ENCODE data around the gene MEGF11. TPM values are rescaled to one million over a fixed set of nuclear protein-coding genes. Genes with fewer than 3 reads are reported as not detected.

The MEGF11 gene
- total and polyA plus RNA-seq, 2 donors (not counting 1 experiment from before 2014, with no cell fraction given): under 0.01 TPM; not detected in 1

DNA sequence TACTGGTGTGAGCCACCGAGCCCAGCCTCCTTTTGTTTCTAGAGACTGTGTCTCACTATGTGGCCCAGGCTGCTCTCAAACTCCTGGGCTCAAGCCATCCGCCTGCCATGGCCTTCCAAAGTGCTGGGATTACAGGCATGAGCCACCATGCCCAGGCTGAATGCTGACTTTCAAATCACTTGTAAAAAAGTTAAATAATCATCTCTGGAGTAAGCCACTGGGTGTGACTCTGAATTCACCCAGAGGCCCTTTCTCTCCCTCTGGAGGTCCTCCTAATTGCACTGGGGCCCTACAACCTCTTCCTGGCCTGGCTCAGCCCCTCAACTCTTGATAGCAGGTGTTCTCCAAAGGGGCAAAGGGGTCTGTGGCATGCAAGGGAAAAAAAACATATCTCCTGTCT is 54.8 kb downstream of the MEGF11 start:
- Histone ChIP-seq H4K20me1 (ENCODE audit: control insufficient read depth, extremely low read depth, insufficient read depth, low read length) (no peaks in the 10 kb centered on the region), H3K9me3 (ENCODE audit: control insufficient read depth, insufficient read depth, low read depth, low read length) (no peaks in the 10 kb centered on the region), H3K27ac (ENCODE audit: insufficient read depth, low read length) (no peak overlapping the region), H3K36me3 (ENCODE audit: control insufficient read depth, insufficient read depth, low read length) (no peaks in the 10 kb centered on the region), H3K4me3 (replicated peaks in 1 of 4; ENCODE audit: control extremely low read depth in 1 of 4, insufficient read depth in 1 of 4, low read depth in 3 of 4, low read length in 4 of 4) (no peak overlapping the region), H3K79me2 (ENCODE audit: control insufficient read depth, insufficient read depth, low read length) (no peaks in the 10 kb centered on the region), H3K4me1 (ENCODE audit: control insufficient read depth, extremely low read depth, insufficient read depth, low read length) (no peaks in the 10 kb centered on the region), H3K4me2 (ENCODE audit: extremely low read depth, insufficient read depth, low read length) (no peak overlapping the region), H3K9ac (ENCODE audit: insufficient read depth, low read length) (no peak overlapping the region), H3K27me3 (ENCODE audit: control insufficient read depth, insufficient read depth, low read length) (no peaks in the 10 kb centered on the region), H2AFZ (ENCODE audit: low read length) (no peak overlapping the region)
- no peak for DNase-seq (ENCODE audit: low read depth in 2 of 2)
- TF ChIP-seq EZH2 (IDR thresholded peaks at IDR 0.05; ENCODE audit: low read length, missing control alignments): no peak
- TF ChIP-seq, protein P1, sequence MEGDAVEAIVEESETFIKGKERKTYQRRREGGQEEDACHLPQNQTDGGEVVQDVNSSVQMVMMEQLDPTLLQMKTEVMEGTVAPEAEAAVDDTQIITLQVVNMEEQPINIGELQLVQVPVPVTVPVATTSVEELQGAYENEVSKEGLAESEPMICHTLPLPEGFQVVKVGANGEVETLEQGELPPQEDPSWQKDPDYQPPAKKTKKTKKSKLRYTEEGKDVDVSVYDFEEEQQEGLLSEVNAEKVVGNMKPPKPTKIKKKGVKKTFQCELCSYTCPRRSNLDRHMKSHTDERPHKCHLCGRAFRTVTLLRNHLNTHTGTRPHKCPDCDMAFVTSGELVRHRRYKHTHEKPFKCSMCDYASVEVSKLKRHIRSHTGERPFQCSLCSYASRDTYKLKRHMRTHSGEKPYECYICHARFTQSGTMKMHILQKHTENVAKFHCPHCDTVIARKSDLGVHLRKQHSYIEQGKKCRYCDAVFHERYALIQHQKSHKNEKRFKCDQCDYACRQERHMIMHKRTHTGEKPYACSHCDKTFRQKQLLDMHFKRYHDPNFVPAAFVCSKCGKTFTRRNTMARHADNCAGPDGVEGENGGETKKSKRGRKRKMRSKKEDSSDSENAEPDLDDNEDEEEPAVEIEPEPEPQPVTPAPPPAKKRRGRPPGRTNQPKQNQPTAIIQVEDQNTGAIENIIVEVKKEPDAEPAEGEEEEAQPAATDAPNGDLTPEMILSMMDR (conservative IDR thresholded peaks at IDR 0.05 in 1 of 2, IDR thresholded peaks at IDR 0.05 in 1 of 2; ENCODE audit: low read depth in 1 of 2, low read length in 2 of 2): no peak

DNA sequence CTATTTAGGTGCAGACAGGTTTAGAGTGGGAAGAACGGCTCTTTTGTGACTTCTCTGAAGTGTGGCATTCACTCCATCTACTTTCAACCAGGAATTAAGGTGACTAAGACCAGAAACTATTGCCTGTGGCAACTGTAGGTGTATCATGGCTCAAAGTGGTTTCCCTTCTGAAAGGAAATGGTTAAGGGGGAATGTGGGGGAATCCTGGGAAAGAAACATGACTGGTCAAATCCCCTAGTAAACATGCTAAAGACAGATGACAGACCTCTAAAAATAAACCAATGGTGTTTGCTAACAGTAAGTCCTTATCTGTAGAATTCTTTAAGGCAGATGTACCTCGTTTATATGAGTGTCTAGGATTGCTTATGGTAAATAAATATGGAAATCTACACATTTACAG is 56.9 kb downstream of the MEGF11 start:
- H3K27ac ChIP-seq (ENCODE audit: insufficient read depth, low read length): no peak overlapping the region
- DNase-seq (ENCODE audit: low read depth in 2 of 2): peak in 1 of 2 donors; percentile 71
- H3K9me3 ChIP-seq (ENCODE audit: control insufficient read depth, insufficient read depth, low read depth, low read length): no peaks in the 10 kb centered on the region
- no peaks in the 10 kb centered on the region for H3K79me2 ChIP-seq (ENCODE audit: control insufficient read depth, insufficient read depth, low read length)
- no peaks in the 10 kb centered on the region for H3K27me3 ChIP-seq (ENCODE audit: control insufficient read depth, insufficient read depth, low read length)
- H3K4me1 ChIP-seq (ENCODE audit: control insufficient read depth, extremely low read depth, insufficient read depth, low read length): no peaks in the 10 kb centered on the region
- no peaks in the 10 kb centered on the region for H3K36me3 ChIP-seq (ENCODE audit: control insufficient read depth, insufficient read depth, low read length)
- H3K4me3 ChIP-seq (replicated peaks in 1 of 4; ENCODE audit: control extremely low read depth in 1 of 4, insufficient read depth in 1 of 4, low read depth in 3 of 4, low read length in 4 of 4): no peak overlapping the region
- H2AFZ ChIP-seq (ENCODE audit: low read length): no peak overlapping the region
- no peak overlapping the region for H3K4me2 ChIP-seq (ENCODE audit: extremely low read depth, insufficient read depth, low read length)
- no peak overlapping the region for H3K9ac ChIP-seq (ENCODE audit: insufficient read depth, low read length)
- TF ChIP-seq, protein P1 (conservative IDR thresholded peaks at IDR 0.05 in 1 of 2, IDR thresholded peaks at IDR 0.05 in 1 of 2; ENCODE audit: low read depth in 1 of 2, low read length in 2 of 2): no peak
- no peak for TF ChIP-seq EZH2 (IDR thresholded peaks at IDR 0.05; ENCODE audit: low read length, missing control alignments)
- no peaks in the 10 kb centered on the region for H4K20me1 ChIP-seq (ENCODE audit: control insufficient read depth, extremely low read depth, insufficient read depth, low read length)

DNA sequence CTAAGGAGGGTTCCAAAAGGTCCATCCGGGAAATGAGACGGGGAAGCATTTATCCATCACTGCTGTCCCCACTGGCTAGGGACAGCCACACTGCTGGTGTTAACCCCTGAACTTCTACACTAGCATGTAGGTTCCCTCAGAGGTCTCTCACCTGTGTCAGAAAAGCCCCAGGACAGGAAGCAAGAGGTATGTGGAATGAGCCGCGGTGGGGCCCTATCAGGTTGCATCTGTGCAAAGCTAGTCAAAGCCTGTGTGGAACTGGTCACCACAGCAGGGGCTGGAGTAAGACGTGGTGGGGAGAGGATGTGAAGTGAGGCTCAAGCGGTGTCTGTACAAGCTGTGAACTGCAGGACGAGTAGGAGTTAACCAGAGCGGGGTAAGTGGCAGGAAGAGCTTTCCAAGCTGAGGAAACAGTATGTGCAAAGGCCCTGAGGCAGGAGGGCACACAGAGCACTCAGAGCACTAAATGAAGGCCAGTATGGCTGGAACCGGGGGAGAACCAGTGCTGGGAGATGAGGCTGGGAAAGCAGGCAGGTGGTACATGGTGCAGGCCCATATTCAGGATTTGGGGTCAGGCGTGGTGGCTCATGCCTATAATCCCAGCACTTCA is 57.8 kb downstream of the MEGF11 start:
- TF ChIP-seq, protein P1 (conservative IDR thresholded peaks at IDR 0.05 in 1 of 2, IDR thresholded peaks at IDR 0.05 in 1 of 2; ENCODE audit: low read depth in 1 of 2, low read length in 2 of 2): no peak
- no peak for TF ChIP-seq EZH2 (IDR thresholded peaks at IDR 0.05; ENCODE audit: low read length, missing control alignments)
- no peaks in the 10 kb centered on the region for H3K4me1 ChIP-seq (ENCODE audit: control insufficient read depth, extremely low read depth, insufficient read depth, low read length)
- DNase-seq (ENCODE audit: low read depth in 2 of 2): no peak

More for the DNA sequence above, 57.8 kb downstream of the MEGF11 start:
- no peak overlapping the region for H3K4me3 ChIP-seq (replicated peaks in 1 of 4; ENCODE audit: control extremely low read depth in 1 of 4, insufficient read depth in 1 of 4, low read depth in 3 of 4, low read length in 4 of 4)
- H3K27me3 ChIP-seq (ENCODE audit: control insufficient read depth, insufficient read depth, low read length): peaks cover 1% of the 10 kb centered on the region
- H4K20me1 ChIP-seq (ENCODE audit: control insufficient read depth, extremely low read depth, insufficient read depth, low read length): no peaks in the 10 kb centered on the region
- H3K9me3 ChIP-seq (ENCODE audit: control insufficient read depth, insufficient read depth, low read depth, low read length): no peaks in the 10 kb centered on the region
- H3K79me2 ChIP-seq (ENCODE audit: control insufficient read depth, insufficient read depth, low read length): no peaks in the 10 kb centered on the region
- H3K4me2 ChIP-seq (ENCODE audit: extremely low read depth, insufficient read depth, low read length): no peak overlapping the region
- no peaks in the 10 kb centered on the region for H3K36me3 ChIP-seq (ENCODE audit: control insufficient read depth, insufficient read depth, low read length)
- H2AFZ ChIP-seq (ENCODE audit: low read length): no peak overlapping the region
- no peak overlapping the region for H3K27ac ChIP-seq (ENCODE audit: insufficient read depth, low read length)
- H3K9ac ChIP-seq (ENCODE audit: insufficient read depth, low read length): no peak overlapping the region
